CD4-positive, alpha-beta T cell treated with Interleukin-6 at 100 ng/mL for 8 hours (primary cell): ENCODE measurements around the gene ATP1A4.

Experiments
- DNase-seq: peaks from one replicate; pipeline ENCODE4 v3.0.0-alpha.2; 2020; ENCODE audit warnings: mixed read lengths, low spot score

Gene ATP1A4

DNA sequence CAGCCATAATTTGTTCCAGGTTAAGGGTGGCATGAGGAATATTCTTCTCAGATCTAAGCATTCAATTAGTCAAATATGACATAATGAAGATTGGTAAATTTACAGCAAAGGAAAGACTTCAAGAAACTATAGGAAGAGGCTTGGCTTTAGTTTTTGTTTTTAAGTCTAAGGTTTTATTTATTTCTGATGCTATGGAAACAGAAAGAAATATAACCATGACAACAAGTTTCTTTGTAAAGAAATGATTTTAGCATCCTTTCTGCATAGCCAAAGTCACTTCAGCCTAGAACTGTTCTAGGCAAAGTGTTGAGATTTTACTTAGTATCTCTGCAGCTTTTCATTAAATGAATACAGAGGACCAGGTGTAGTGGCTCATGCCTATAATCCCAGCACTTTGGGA lies 81.5 kb downstream of the ATP1A4 start:
- no peak for DNase-seq
